K562 (cell line): ENCODE measurements around the gene HSBP1L1. TPM values are rescaled to one million over a fixed set of nuclear protein-coding genes. Genes with fewer than 3 reads are reported as not detected.

Source experiments
- ATAC-seq: fragments of 200-7000 bp; cut with Tn5 transposase; 3 replicates; pipeline ENCODE4 v1.9.1; 2020; ENCODE audit warnings: moderate library complexity
- BruUV-seq: library from RNA; stranded (reverse); fragments of 400-500 nt; replicated peaks from 2 replicates; lab custom pipeline; 2021; lab: Mats Ljungman, UMichigan
- CTCF ChIA-PET: fragments of 300-600 bp; formaldehyde crosslinking; extraction: SDS; loops from one replicate; lab custom pipeline; 2021; ENCODE audit warnings: low intra/inter-chr PET ratio; lab: Yijun Ruan, JAX
- POLR2A ChIA-PET: fragments of 300-600, 350-650 bp; sonication (Branson Sonifier 250); formaldehyde crosslinking; extraction: SDS; loops from one replicate; lab custom pipeline; 2021; ENCODE audit warnings: antibody characterized with exemption, inconsistent platforms; lab: Yijun Ruan, JAX
- DNase-seq, 4 experiments: peaks; one replicate each; pipeline versions ENCODE4 v3.0.0 to v3.0.0-alpha.2; 2011 to 2018; ENCODE audit warnings: low spot score in 3 of 4, mixed read lengths in 3 of 4; ENCODE audit errors: extremely low read depth in 1 of 4
- FAIRE-seq: peaks from 2 replicates; lab custom pipeline; 2011; peaks lifted over from hg19 to GRCh38; lab: Jason Lieb, UNC
- H2AFZ ChIP-seq: 2 replicates; pipeline ENCODE4 v1.6.0; 2011; ENCODE audit warnings: low read depth, low read length, control low read depth, inconsistent platforms
- H3K27ac ChIP-seq: fragments of 200-600 bp; 3 replicates; pipeline ENCODE4 v1.8.0; 2011; ENCODE audit warnings: low read depth, mild to moderate bottlenecking, control low read depth, inconsistent platforms, low read length, moderate library complexity, mixed read lengths; ENCODE audit errors: extremely low read depth
- H3K27me3 ChIP-seq, 2 experiments: fragments of 300-600 bp in 1 of 2; 2 replicates in 1 of 2; 3 replicates in 1 of 2; pipeline versions ENCODE4 v1.6.0 to v1.8.0; 2011; ENCODE audit warnings: inconsistent platforms in 2 of 2, low read length in 2 of 2, mild to moderate bottlenecking in 1 of 2, mixed read lengths in 1 of 2, moderate library complexity in 1 of 2; ENCODE audit not compliant: control insufficient read depth in 2 of 2, insufficient read depth in 2 of 2
- H3K36me3 ChIP-seq: fragments of 300-600 bp; 3 replicates; pipeline ENCODE4 v1.8.0; 2011; ENCODE audit warnings: mild to moderate bottlenecking, low read length, inconsistent platforms; ENCODE audit not compliant: control insufficient read depth, insufficient read depth
- H3K4me1 ChIP-seq, 2 experiments: fragments of 200-600 bp in 1 of 2; replicated peaks in 1 of 2; 2 replicates in 1 of 2; 3 replicates in 1 of 2; pipeline versions ENCODE4 v1.5.1 to v1.8.0; 2011; ENCODE audit warnings: inconsistent platforms in 2 of 2, low read length in 2 of 2, mild to moderate bottlenecking in 1 of 2, mixed read lengths in 1 of 2, moderate library complexity in 1 of 2; ENCODE audit not compliant: control insufficient read depth in 2 of 2, insufficient read depth in 2 of 2
- H3K4me2 ChIP-seq: 2 replicates; pipeline ENCODE4 v1.6.1; 2011; ENCODE audit warnings: low read length, control low read depth, inconsistent platforms, mixed read lengths; ENCODE audit not compliant: insufficient read depth
- H3K4me3 ChIP-seq: fragments of 200-600 bp; sonication (generic), shearing (Covaris generic); 2 replicates; pipeline ENCODE4 v1.5.1; 2016; ENCODE audit warnings: control low read depth, inconsistent platforms
- H3K79me2 ChIP-seq: fragments of 200-600 bp; 3 replicates; pipeline ENCODE4 v1.8.0; 2011; ENCODE audit warnings: low read length, inconsistent platforms; ENCODE audit not compliant: control insufficient read depth, insufficient read depth
- H3K9ac ChIP-seq, 2 experiments: 2 replicates each; pipeline versions ENCODE4 v1.6.0 to v1.6.1; 2011; ENCODE audit warnings: low read depth in 2 of 2, low read length in 2 of 2, control low read depth in 1 of 2, inconsistent platforms in 1 of 2, mild to moderate bottlenecking in 1 of 2, mixed read lengths in 1 of 2; ENCODE audit not compliant: insufficient read depth in 1 of 2
- H3K9me1 ChIP-seq: one replicate; pipeline ENCODE4 v1.6.0; 2011; ENCODE audit warnings: inconsistent platforms, mild to moderate bottlenecking, low read length, moderate library complexity; ENCODE audit not compliant: control insufficient read depth, insufficient read depth
- H3K9me3 ChIP-seq: replicated peaks from 2 replicates; pipeline ENCODE4 v1.5.1; 2011; ENCODE audit warnings: low read depth, low read length, inconsistent platforms; ENCODE audit not compliant: control insufficient read depth, insufficient read depth
- H4K20me1 ChIP-seq: replicated peaks from 2 replicates; pipeline ENCODE4 v1.6.1; 2011; ENCODE audit warnings: low read length, inconsistent platforms, mixed read lengths; ENCODE audit not compliant: control insufficient read depth, insufficient read depth
- EP400 ChIP-seq: fragments of 450-650 bp; IDR thresholded peaks from 2 replicates; pipeline ENCODE4 v1.6.1; 2017; ENCODE audit warnings: antibody characterized with exemption, mild to moderate bottlenecking, moderate library complexity
- RFX7 ChIP-seq: fragments of 250-450 bp; sonication (Bioruptor Pico); IDR thresholded peaks from 2 replicates; pipeline ENCODE4 v1.5.1; 2021; ENCODE audit warnings: mild to moderate bottlenecking
- WGBS: fragments of 100-300 bp; shearing (Covaris generic); methylation state at CpG from one replicate; pipeline ENCODE4 v1.1.6; 2016; ENCODE audit warnings: low coverage, mixed read lengths; ENCODE audit not compliant: insufficient coverage; ENCODE audit errors: missing lambda C conversion rate; 5-methylcytosine and 5-hydroxymethylcytosine counted together
- in situ Hi-C: fragments of 300-500 bp; cut with MboI; formaldehyde crosslinking; loops from 4 replicates; pipeline ENCODE4 v1.15.0; 2018; ENCODE audit warnings: inconsistent platforms, mixed read lengths
- intact Hi-C: fragments of 100-400 bp; cut with micrococcal nuclease; formaldehyde crosslinking; loops from 2 replicates; pipeline ENCODE4 v1.14.2; 2022
- polyA plus RNA-seq, 8 experiments: library from polyadenylated mRNA; depleted of rRNA in 4 of 8; stranded (reverse) in 5 of 8; unstranded in 3 of 8; fragments of >200 nt; fragmentation: Nextera tagmentation in 2 of 8; fragmentation: Illumina TruSeq in 1 of 8; extraction: Ambion mirVana in 2 of 8; extraction: Trizol in 1 of 8; gene quantifications; 2 replicates each; pipeline versions ENCODE4 v1.2.1 to v1.2.3, GENCODE V29; 2011 to 2014; ENCODE audit warnings: inconsistent platforms in 1 of 8, missing spikeins in 1 of 8
- total RNA-seq, 7 experiments: library from RNA; depleted of rRNA in 6 of 7; stranded (reverse); fragments of >200 nt in 6 of 7; fragmentation: Illumina TruSeq in 2 of 7; extraction: Trizol in 2 of 7; gene quantifications; 2 replicates each; pipeline versions ENCODE4 v1.2.1 to v1.2.3, GENCODE V29; 2011 to 2021; ENCODE audit warnings: low replicate concordance in 1 of 7
- TF ChIP-seq, protein P1 (sequence below): fragments of 450-650 bp; IDR thresholded peaks from 2 replicates; pipeline ENCODE4 v1.7.0; 2016; ENCODE audit warnings: borderline replicate concordance

HSBP1L1 gene
- total and polyA plus RNA-seq, 9 of the 15 experiments (the other 6 are each of a cell fraction or from before 2014, with no cell fraction given) = 0.24 to 0.36 TPM; not detected in 7

DNA sequence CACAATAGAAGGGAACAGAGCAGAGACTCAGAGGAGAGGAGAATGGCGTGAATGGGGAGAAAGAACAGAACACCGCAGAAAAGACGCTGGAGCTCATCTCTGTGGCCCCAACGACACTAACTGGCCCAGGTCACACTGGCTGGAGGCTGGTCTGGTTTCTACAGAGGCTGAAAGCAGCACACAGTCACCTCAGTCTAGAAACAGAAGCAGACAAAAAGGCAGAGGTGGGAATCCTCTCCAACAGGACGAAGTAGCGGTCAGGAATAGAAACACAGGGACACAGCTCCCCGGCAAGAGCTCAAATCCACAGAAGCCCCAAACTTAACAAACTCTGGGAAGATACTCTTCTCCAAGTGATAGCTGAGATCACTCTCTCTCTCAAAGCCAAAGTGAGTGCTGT lies 22.2 kb upstream of the HSBP1L1 start:
- DNase-seq (no peak), FAIRE-seq (no peak), ATAC-seq (no peak)
- H3K4me1 ChIP-seq = peaks cover 6 to 37% of the 10 kb centered on the region in 2 experiments; a peak in 4 of 5 replicates
- H4K20me1 ChIP-seq = peaks cover 16% of the 10 kb centered on the region
- no peaks in the 10 kb centered on the region for H3K27me3 ChIP-seq
- CTCF ChIA-PET = no interaction called here
- H3K9me3 ChIP-seq = no peaks in the 10 kb centered on the region
- in situ Hi-C loops (no loop called here), intact Hi-C loops (no loop called here)
- H3K79me2 ChIP-seq = no peaks in the 10 kb centered on the region
- 88% methylated on average over 7 of the region's 7 CpGs for WGBS
- H2AFZ ChIP-seq = no peak overlapping the region
- no peak overlapping the region for H3K4me3 ChIP-seq
- peaks cover 4% of the 10 kb centered on the region for H3K36me3 ChIP-seq
- no peak overlapping the region for H3K27ac ChIP-seq
- BruUV-seq = no TSS peak
- no peak overlapping the region for H3K9ac ChIP-seq
- H3K9me1 ChIP-seq = no peaks in the 10 kb centered on the region
- no peak overlapping the region for H3K4me2 ChIP-seq
- POLR2A ChIA-PET = interaction anchor here (0.6 to 1.0 kb wide), 2 partner anchors 9 to 16 kb away, joined by 3 read pairs; partner anchors contain the start of gene SLC66A2
- TF ChIP-seq EP400 = no peak
- TF ChIP-seq, protein P1, sequence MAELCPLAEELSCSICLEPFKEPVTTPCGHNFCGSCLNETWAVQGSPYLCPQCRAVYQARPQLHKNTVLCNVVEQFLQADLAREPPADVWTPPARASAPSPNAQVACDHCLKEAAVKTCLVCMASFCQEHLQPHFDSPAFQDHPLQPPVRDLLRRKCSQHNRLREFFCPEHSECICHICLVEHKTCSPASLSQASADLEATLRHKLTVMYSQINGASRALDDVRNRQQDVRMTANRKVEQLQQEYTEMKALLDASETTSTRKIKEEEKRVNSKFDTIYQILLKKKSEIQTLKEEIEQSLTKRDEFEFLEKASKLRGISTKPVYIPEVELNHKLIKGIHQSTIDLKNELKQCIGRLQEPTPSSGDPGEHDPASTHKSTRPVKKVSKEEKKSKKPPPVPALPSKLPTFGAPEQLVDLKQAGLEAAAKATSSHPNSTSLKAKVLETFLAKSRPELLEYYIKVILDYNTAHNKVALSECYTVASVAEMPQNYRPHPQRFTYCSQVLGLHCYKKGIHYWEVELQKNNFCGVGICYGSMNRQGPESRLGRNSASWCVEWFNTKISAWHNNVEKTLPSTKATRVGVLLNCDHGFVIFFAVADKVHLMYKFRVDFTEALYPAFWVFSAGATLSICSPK = no peak
- no peak for TF ChIP-seq RFX7 (CRISPR knock-in tag)
